Measurements from ENCODE around the gene SNX10.

The SNX10 gene

DNA sequence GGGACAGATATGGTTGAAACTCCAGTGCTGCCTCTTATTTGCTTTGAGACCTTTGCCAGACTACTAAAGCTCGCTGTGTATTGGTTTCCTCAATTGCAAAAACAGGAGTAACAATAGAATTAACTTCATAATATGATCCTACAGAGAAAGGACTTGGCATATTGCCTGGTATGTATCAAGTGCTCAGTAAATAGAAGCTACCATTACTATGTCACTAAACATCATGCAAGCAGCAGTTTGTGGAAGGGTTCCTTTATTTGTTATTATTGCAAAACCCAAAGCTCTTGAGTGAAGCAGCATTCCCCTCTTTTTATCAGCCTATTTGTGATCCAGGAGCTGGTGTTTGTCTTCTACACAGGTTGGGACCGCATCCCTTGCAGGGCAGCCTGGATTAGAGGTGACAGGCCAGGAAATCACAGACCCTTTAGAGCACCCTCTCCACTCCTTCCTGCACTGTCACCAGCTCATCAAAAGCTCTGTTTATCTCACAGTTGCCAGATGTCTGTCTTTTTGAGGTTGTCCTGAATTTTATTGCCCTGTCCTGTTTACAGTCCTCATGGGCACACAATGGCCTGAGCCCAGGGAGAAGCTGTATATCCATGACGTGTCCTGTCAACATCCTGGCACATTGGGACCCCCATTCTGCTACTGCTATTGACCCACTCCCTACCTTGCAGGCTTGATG, 121.5 kb downstream of the SNX10 start:
- peak; percentile 79 for DNase-seq

- DNase-seq, result no peak
Observed at GRCh38 chr7:26416004-26416403, 124.3 kb downstream of the SNX10 start.

- DNase-seq, result no peak
Observed at GRCh38 chr7:26417911-26418413, 126.3 kb downstream of the SNX10 start.

- no peak for DNase-seq
Observed at GRCh38 chr7:26419198-26419597, 127.5 kb downstream of the SNX10 start.

- DNase-seq, result peak; percentile 46
Observed at GRCh38 chr7:26420422-26421019, 128.9 kb downstream of the SNX10 start.

- no peak for DNase-seq
Observed at GRCh38 chr7:26422761-26423160, 131.1 kb downstream of the SNX10 start.

DNA sequence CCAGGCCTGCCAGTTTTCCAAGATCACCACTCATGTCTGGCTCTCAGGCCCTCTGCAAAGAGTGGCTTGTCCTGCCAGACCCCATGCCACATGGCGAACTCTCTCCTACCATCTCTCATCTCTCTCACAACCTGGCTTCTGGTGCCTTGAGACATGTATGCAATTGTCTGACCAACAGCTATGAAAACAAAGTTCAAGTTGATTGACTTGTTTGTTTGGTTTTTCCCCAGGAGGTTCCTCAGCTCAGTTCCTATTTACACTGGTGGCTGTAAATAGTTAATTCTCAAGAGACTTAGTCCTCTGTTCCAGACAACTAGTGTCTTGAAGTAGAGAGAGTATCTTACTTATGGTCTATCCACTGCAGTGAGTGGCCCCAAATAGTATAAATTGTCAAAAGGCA, 131.8 kb downstream of the SNX10 start:
- no peak for DNase-seq
